Measurements from ENCODE around the gene ELOVL5. TPM values are rescaled to one million over a fixed set of nuclear protein-coding genes. Genes with fewer than 3 reads are reported as not detected.

Gene ELOVL5
- total RNA-seq, 1 experiment from 2014 or later, result 121 TPM

DNA sequence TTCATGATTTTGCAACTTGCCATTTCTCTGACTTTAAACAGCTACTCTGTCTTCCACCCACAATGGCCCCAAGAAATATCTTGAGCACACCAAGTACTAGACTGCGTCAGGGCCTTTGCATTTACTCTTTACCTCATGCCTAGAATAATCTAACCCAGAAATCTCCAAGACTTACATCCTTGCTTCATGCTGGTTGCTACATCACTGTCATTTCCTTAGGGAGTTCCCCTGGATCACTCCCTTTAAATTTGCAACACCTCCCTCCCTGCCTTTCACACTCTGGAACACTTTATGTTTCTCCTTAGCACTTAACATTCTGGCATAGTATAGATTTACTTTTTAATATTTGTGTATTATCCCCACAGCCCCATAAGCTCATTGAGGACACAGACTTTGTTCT lies 4.9 kb upstream of the ELOVL5 start:
- peaks cover 9 to 13% of the 10 kb centered on the region in 2 experiments for H3K4me1 Mint-ChIP-seq
- H3K27ac Mint-ChIP-seq, result no peak overlapping the region
- Histone ChIP-seq H4K5ac (ENCODE audit: insufficient read length, low read depth, low read length) (no peak overlapping the region), H3K4me2 (ENCODE audit: insufficient read depth, insufficient read length, low read length) (no peak overlapping the region), H3K14ac (ENCODE audit: insufficient read depth, low read length) (no peak overlapping the region), H3K79me2 (ENCODE audit: insufficient read depth, low read length) (no peaks in the 10 kb centered on the region), H3K4me1 (ENCODE audit: insufficient read depth, low read length) (peaks cover 5% of the 10 kb centered on the region; the same call in 1 of the 2 replicates), H3K23ac (ENCODE audit: insufficient read length, low read depth, low read length) (no peak overlapping the region), H3K9me3 (ENCODE audit: control insufficient read depth, low read depth, low read length) (no peaks in the 10 kb centered on the region), H2AK5ac (ENCODE audit: insufficient read length, low read length) (no peak overlapping the region), H2BK120ac (ENCODE audit: low read depth, low read length, poor library complexity, severe bottlenecking) (no peak overlapping the region), H3K18ac (ENCODE audit: insufficient read length, low read depth, low read length) (no peak overlapping the region), H3K79me1 (ENCODE audit: insufficient read depth, low read depth, low read length, poor library complexity, severe bottlenecking) (no peaks in the 10 kb centered on the region), H2BK5ac (ENCODE audit: insufficient read length, low read length) (no peak overlapping the region), H3K9ac (ENCODE audit: extremely low read depth, insufficient read length, low read length) (no peak overlapping the region), H4K20me1 (ENCODE audit: control insufficient read depth, insufficient read depth, insufficient read length) (no peaks in the 10 kb centered on the region), H2BK15ac (ENCODE audit: low read depth, low read length) (no peak overlapping the region), H4K91ac (ENCODE audit: insufficient read length, low read depth, low read length) (no peak overlapping the region), H3K4ac (ENCODE audit: low read depth, low read length) (no peak overlapping the region), H2AFZ (ENCODE audit: low read length) (no peak overlapping the region), H3T11ph (ENCODE audit: low read length) (no peak overlapping the region), H3K27me3 (ENCODE audit: insufficient read depth, low read length) (no peaks in the 10 kb centered on the region), H2BK12ac (ENCODE audit: insufficient read length, low read depth, low read length) (no peak overlapping the region), H2BK20ac (ENCODE audit: low read depth, low read length, poor library complexity, severe bottlenecking) (no peak overlapping the region), H3K23me2 (ENCODE audit: insufficient read length, low read depth, low read length, poor library complexity, severe bottlenecking) (peaks cover 3% of the 10 kb centered on the region), H3K56ac (ENCODE audit: insufficient read length, low read depth, low read length) (no peak overlapping the region), H4K8ac (replicated peaks; ENCODE audit: insufficient read length, low read depth, low read length) (no peak overlapping the region), H3K27ac (ENCODE audit: insufficient read length, low read depth, low read length) (no peak overlapping the region)
- no peak for DNase-seq
- TF ChIP-seq, protein P1, sequence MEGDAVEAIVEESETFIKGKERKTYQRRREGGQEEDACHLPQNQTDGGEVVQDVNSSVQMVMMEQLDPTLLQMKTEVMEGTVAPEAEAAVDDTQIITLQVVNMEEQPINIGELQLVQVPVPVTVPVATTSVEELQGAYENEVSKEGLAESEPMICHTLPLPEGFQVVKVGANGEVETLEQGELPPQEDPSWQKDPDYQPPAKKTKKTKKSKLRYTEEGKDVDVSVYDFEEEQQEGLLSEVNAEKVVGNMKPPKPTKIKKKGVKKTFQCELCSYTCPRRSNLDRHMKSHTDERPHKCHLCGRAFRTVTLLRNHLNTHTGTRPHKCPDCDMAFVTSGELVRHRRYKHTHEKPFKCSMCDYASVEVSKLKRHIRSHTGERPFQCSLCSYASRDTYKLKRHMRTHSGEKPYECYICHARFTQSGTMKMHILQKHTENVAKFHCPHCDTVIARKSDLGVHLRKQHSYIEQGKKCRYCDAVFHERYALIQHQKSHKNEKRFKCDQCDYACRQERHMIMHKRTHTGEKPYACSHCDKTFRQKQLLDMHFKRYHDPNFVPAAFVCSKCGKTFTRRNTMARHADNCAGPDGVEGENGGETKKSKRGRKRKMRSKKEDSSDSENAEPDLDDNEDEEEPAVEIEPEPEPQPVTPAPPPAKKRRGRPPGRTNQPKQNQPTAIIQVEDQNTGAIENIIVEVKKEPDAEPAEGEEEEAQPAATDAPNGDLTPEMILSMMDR (conservative IDR thresholded peaks at IDR 0.05), result no peak
- H3K36me3 Mint-ChIP-seq (ENCODE audit: insufficient read depth in 1 of 3, low read depth in 3 of 3), result 0 out of 7 replicates have a peak, but pooled peaks cover 0 to 3% (median 0%) of the 10 kb centered on the region in 3 experiments
- no CpG with 5 or more reads among the region's 1 CpG for WGBS (ENCODE audit: extremely low coverage, insufficient read length, low lambda C conversion rate)
- no peak overlapping the region for H3K4me3 Mint-ChIP-seq
- H3K9me3 Mint-ChIP-seq, result no peaks in the 10 kb centered on the region; a peak in 2 of 5 replicates
- peaks cover 41% of the 10 kb centered on the region for H3K27me3 Mint-ChIP-seq (ENCODE audit: low read depth)

Data from H9 (cell line).